Body of pancreas (tissue), 4 donors: ENCODE measurements around the gene ROBO2. TPM values are rescaled to one million over a fixed set of nuclear protein-coding genes. Genes with fewer than 3 reads are reported as not detected.

Experiments used
- ATAC-seq: fragments of 150-250 bp; one replicate; pipeline ENCODE4 v1.9.1; 2016
- DNase-seq, 4 donors: peaks; one replicate each; pipeline ENCODE4 v3.0.0-alpha.2; 2019
- H3K27ac ChIP-seq, 4 donors: fragments of 200-600 bp; sonication (generic); 1 replicate in 3 of 4; 2 replicates in 1 of 4; pipeline versions ENCODE4 v1.5.1 to v1.6.1; 2016 to 2019; ENCODE audit warnings: mild to moderate bottlenecking in 1 of 4, mixed read lengths in 1 of 4, moderate library complexity in 1 of 4
- H3K27me3 ChIP-seq, 2 donors: fragments of 200-600 bp; sonication (generic); one replicate each; pipeline ENCODE4 v1.6.0; 2016; ENCODE audit warnings: mild to moderate bottlenecking in 1 of 2
- H3K36me3 ChIP-seq, 2 donors: fragments of 200-600 bp; sonication (generic); replicated peaks in 1 of 2; 2 replicates each; pipeline ENCODE4 v1.5.1; 2016; ENCODE audit warnings: low read depth in 2 of 2; ENCODE audit not compliant: insufficient read depth in 1 of 2
- H3K4me1 ChIP-seq: fragments of 200-600 bp; sonication (generic); one replicate; pipeline ENCODE4 v1.6.0; 2016
- H3K4me3 ChIP-seq, 2 donors: fragments of 200-600 bp; sonication (generic); 1 replicate in 1 of 2; 2 replicates in 1 of 2; pipeline ENCODE4 v1.5.1; 2016 to 2019
- H3K9me3 ChIP-seq, 3 donors: fragments of 200-600 bp; sonication (generic); 1 replicate in 2 of 3; 2 replicates in 1 of 3; pipeline ENCODE4 v1.5.1; 2016
- POLR2A ChIP-seq, 3 donors: fragments of 450-650 bp; IDR thresholded peaks; one replicate each; pipeline ENCODE4 v1.6.1; 2016; ENCODE audit warnings: antibody characterized with exemption in 3 of 3, mild to moderate bottlenecking in 2 of 3
- WGBS, 2 donors: methylation state at CpG; one replicate each; pipeline ENCODE4 v1.1.5; 2017; 5-methylcytosine and 5-hydroxymethylcytosine counted together
- intact Hi-C: fragments of 100-400 bp; cut with DNase I; formaldehyde crosslinking; loops from one replicate; pipeline ENCODE4 v1.15.1; 2023
- total RNA-seq, 2 donors: library from RNA; depleted of rRNA; stranded (reverse); fragments of >200 nt; gene quantifications; one replicate each; pipeline ENCODE4 v1.1.0, GENCODE V29; 2016
- TF ChIP-seq, protein P1 (sequence below), 7 experiments: fragments of 450-650 bp in 4 of 7; fragments of 200-600 bp in 3 of 7; sonication (generic) in 3 of 7; IDR thresholded peaks; one replicate each; pipeline ENCODE4 v1.5.1; 2016 to 2019; ENCODE audit warnings: antibody characterized with exemption in 7 of 7

The ROBO2 gene
- total RNA-seq, 2 donors from 2014 or later, result 1.3 to 3.0 TPM

DNA sequence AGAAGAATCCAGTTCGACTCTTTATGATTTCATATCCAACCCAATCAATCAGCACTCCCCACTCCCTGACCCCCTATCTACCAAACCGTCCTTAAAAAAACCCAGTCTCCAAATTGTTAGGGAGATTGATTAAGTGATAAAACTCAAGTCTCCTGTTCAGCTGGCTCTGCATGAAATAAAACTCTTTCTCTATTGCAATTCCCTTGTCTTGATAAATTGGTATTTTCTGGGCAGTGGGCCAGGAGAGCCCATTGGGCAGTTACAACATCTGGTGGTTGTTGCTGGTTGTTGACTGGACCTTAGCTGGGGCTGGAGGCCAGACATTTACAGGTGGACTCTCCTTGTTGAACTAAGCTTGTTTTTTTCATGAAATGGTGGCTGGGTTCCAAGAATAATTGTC is 642.3 kb downstream of the ROBO2 start:
- Histone ChIP-seq H3K9me3 (peaks cover 0 to 4% (median 0%) of the 10 kb centered on the region in 3 donors), H3K36me3 (no peaks in the 10 kb centered on the region), H3K4me3 (no peak overlapping the region), H3K27me3 (no peaks in the 10 kb centered on the region), H3K27ac (no peak overlapping the region), H3K4me1 (no peaks in the 10 kb centered on the region)
- DNase-seq (no peak), ATAC-seq (no peak)
- 34 to 59% methylated on average over 2 of the region's 2 CpGs for WGBS, 2 donors
- intact Hi-C loops, result no loop called here
- TF ChIP-seq, protein P1, sequence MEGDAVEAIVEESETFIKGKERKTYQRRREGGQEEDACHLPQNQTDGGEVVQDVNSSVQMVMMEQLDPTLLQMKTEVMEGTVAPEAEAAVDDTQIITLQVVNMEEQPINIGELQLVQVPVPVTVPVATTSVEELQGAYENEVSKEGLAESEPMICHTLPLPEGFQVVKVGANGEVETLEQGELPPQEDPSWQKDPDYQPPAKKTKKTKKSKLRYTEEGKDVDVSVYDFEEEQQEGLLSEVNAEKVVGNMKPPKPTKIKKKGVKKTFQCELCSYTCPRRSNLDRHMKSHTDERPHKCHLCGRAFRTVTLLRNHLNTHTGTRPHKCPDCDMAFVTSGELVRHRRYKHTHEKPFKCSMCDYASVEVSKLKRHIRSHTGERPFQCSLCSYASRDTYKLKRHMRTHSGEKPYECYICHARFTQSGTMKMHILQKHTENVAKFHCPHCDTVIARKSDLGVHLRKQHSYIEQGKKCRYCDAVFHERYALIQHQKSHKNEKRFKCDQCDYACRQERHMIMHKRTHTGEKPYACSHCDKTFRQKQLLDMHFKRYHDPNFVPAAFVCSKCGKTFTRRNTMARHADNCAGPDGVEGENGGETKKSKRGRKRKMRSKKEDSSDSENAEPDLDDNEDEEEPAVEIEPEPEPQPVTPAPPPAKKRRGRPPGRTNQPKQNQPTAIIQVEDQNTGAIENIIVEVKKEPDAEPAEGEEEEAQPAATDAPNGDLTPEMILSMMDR (IDR thresholded peaks at IDR 0.05), result no peak
- TF ChIP-seq POLR2A (IDR thresholded peaks at IDR 0.05), result no peak

DNA sequence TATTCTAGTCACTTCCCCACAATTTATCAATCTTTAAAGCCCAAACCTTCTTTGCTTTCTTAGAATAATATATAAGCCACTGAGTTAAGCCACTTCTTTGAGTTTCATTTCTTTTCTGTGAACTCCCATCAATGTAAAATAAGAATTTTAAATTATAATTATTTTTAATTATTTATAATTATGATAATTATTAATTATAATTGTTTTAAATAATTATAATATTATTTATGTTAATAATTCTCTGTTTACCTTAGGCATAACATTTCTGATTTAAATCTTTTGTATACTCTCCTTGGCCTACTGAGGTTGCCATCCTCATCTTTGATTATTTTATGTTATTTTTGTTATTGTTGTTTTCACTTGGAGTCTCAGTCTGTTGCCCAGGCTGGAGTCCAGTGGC is 644.2 kb downstream of the ROBO2 start:
- no peaks in the 10 kb centered on the region for H3K36me3 ChIP-seq
- no peaks in the 10 kb centered on the region for H3K4me1 ChIP-seq
- DNase-seq, result no peak
- no peaks in the 10 kb centered on the region for H3K27me3 ChIP-seq
- no peak for TF ChIP-seq POLR2A (IDR thresholded peaks at IDR 0.05)
- TF ChIP-seq, protein P1 (IDR thresholded peaks at IDR 0.05), result no peak
- H3K4me3 ChIP-seq, result no peak overlapping the region
- no peak for ATAC-seq
- peaks cover 0 to 4% (median 0%) of the 10 kb centered on the region in 3 donors for H3K9me3 ChIP-seq
- intact Hi-C loops, result no loop called here
- no peak overlapping the region for H3K27ac ChIP-seq

DNA sequence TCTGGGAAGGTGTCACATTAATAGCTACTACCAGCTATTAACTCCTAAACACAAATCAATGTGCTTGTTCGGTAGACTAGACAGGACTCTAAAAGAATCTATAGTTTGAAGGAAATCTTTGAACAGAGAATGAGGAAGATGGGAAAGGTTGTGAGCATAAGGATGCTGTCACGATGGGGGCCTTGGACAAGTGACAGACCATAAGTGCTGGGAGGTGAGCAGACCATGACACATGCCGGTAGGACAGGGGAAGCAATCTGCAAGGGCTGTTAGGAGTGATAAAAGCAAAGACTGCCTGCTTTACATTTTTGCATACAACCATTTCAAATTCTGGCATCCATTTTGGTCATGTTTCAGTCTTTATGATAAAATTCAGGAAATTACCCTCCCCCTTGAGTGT is 645.8 kb downstream of the ROBO2 start:
- DNase-seq (no peak), ATAC-seq (no peak)
- Histone ChIP-seq H3K4me1 (no peaks in the 10 kb centered on the region), H3K4me3 (no peak overlapping the region), H3K9me3 (peaks cover 0 to 4% (median 0%) of the 10 kb centered on the region in 3 donors), H3K27ac (no peak overlapping the region), H3K27me3 (no peaks in the 10 kb centered on the region), H3K36me3 (no peaks in the 10 kb centered on the region)
- WGBS, 2 donors, result 47 to 54% methylated on average over 3 of the region's 3 CpGs
- TF ChIP-seq, protein P1 (IDR thresholded peaks at IDR 0.05), result no peak
- no peak for TF ChIP-seq POLR2A (IDR thresholded peaks at IDR 0.05)
- intact Hi-C loops, result no loop called here

DNA sequence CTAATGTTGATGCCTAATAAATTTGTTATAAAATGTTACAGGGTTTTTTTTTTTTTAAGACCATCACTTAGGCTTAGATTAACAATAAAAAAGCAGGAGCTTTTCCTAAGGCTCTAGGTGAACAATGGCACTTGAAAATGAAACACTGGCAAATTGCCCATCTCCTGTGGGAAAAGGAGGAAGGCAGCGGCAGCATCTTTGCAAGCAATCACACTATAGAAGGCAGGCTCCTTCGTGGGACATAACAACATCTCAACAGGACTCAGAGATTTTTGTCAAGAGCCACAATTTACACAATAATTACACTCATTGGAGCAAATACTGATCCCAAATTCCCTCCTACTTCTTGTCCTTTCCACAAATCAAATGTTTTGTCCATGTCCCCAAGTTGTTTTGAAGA is 646.7 kb downstream of the ROBO2 start:
- DNase-seq (no peak), ATAC-seq (no peak)
- peaks cover 0 to 4% (median 0%) of the 10 kb centered on the region in 3 donors for H3K9me3 ChIP-seq
- no peaks in the 10 kb centered on the region for H3K27me3 ChIP-seq
- WGBS, 2 donors, result 21 to 23% methylated on average over 2 of the region's 2 CpGs
- no peaks in the 10 kb centered on the region for H3K4me1 ChIP-seq
- H3K27ac ChIP-seq, result no peak overlapping the region
- intact Hi-C loops, result no loop called here
- no peaks in the 10 kb centered on the region for H3K36me3 ChIP-seq
- no peak overlapping the region for H3K4me3 ChIP-seq
- TF ChIP-seq, protein P1 (IDR thresholded peaks at IDR 0.05), result no peak
- no peak for TF ChIP-seq POLR2A (IDR thresholded peaks at IDR 0.05)

DNA sequence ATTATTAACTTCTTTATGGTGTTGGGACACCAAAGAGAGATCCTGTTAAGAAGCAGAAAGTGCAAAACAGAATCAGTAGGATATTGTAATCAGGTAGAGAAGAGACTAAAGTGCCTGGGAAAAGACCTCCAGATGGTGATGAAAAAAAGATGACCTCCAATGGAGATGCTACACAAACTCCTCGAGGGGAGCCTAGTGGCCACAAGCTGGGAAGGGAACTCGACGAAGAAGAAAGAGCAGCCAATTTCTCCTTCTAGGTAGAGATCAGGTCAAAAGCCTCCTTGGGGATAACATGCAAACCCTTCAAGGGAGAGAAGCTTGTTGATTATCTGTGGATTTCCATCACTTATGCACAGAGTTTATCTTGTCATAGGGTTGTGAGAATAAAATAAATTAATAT is 647.6 kb downstream of the ROBO2 start:
- TF ChIP-seq POLR2A (IDR thresholded peaks at IDR 0.05), result no peak
- Histone ChIP-seq H3K27ac (no peak overlapping the region), H3K36me3 (no peaks in the 10 kb centered on the region), H3K27me3 (no peaks in the 10 kb centered on the region), H3K4me3 (no peak overlapping the region), H3K4me1 (no peaks in the 10 kb centered on the region), H3K9me3 (no peaks in the 10 kb centered on the region)
- WGBS, 2 donors, result 36% methylated on average over 3 of the region's 3 CpGs
- intact Hi-C loops, result no loop called here
- DNase-seq (no peak), ATAC-seq (no peak)
